ENCODE data around the gene COQ8B.

COQ8B gene

DNA sequence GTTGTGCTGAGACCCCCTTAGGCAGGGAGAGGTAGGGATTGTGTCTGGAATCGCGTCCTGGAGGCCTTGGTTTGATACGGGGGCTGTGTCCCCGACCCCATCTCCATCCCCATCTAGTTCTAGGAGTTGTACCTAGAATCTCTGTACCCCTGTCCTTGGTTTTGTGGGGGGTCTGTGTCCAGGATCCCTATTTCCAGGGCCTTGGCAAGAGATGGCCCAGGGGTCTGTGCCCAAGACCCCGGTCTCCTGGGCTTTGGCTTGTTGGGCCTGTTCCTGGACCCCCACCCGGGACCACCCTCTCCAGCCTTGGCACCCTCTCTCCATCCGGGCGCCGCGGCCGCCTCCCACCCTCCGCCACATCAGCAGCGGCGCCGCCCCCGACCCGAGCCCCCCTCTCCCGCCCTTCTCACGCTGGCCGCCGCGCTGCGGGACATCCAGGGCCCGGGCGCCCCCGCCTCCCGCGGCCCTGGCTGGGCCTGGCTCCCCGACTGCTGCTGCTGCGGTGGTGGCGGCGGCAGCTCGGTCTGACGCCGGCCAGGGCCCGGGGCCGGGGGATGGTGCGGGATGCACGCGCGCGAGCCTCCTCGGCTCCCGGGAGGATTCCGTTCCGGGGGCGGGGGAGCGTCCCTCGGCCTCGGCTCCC is 26.5 kb downstream of the COQ8B start, which contains the start of gene NUMBL:
NUMBL (minus strand) TSS at position 602 of the 643 bp plus-strand sequence; CDS start at position 434, 168 bp downstream.
- TF ChIP-seq CTCF (conservative IDR thresholded peaks at IDR 0.05; ENCODE audit: low read depth): no peak
- H3K27ac ChIP-seq: peak within 1 kb of the TSS; percentile 94
- ChIA-PET CTCF (no interaction called here), POLR2A (ENCODE audit: low non-redundant PET) (no interaction called here)
- no peak for DNase-seq (ENCODE audit: low spot score)

DNA sequence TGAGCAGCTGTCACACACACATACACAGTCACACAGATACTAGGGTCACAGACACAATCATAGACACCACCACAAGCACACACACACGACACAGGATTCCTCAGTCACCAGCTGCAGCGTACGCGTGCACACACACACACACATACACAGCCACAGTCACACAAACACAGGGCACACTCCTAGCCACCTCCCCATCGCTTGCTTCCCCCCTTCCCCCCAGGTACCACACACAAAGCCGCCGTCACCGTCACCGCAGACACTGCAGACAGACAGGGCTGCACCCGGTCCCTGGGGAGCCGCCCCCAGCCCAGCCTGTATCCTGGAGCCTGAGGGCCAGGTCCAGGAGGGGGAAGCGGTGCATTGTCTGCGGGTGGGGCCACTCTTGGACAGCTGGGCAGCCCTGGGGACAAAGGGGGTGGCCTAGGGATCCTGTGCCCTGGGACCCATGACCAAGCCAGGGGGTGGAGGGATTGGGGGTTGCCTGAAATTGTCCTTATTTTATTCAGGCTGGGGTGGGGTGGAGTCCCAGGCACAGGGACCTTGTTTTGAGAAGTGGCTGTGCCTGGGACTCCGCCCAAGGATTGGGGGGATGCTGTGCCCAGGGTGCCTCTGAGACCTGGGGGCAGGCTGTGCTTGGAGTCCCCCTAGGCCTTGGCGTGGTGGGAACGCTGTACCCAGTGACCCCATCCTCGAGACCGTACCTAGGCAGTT is 27.2 kb downstream of the COQ8B start:
- DNase-seq (ENCODE audit: low spot score): no peak
- H3K27ac ChIP-seq: peak overlapping the region; percentile 94
- POLR2A ChIA-PET (ENCODE audit: low non-redundant PET): no interaction called here
- CTCF ChIA-PET: no interaction called here
- no peak for TF ChIP-seq CTCF (conservative IDR thresholded peaks at IDR 0.05; ENCODE audit: low read depth)

- TF ChIP-seq CTCF (conservative IDR thresholded peaks at IDR 0.05; ENCODE audit: low read depth): no peak
- ChIA-PET CTCF (no interaction called here), POLR2A (ENCODE audit: low non-redundant PET) (no interaction called here)
- peak overlapping the region; percentile 94 for H3K27ac ChIP-seq
- DNase-seq (ENCODE audit: low spot score): no peak
Observed at GRCh38 chr19:40688987-40689338, 27.7 kb downstream of the COQ8B start.

GRCh38 chr19:40688309-40688708 is 28.4 kb downstream of the COQ8B start:
- DNase-seq (ENCODE audit: low spot score): no peak
- no peak for TF ChIP-seq CTCF (conservative IDR thresholded peaks at IDR 0.05; ENCODE audit: low read depth)
- CTCF ChIA-PET: no interaction called here
- POLR2A ChIA-PET (ENCODE audit: low non-redundant PET): interaction anchor here (0.6 kb wide), 1 partner anchor 37 kb away, joined by 4 read pairs; no protein-coding TSS in a partner anchor
- peak overlapping the region; percentile 66; the same call in 1 of the 2 replicates for H3K27ac ChIP-seq

DNA sequence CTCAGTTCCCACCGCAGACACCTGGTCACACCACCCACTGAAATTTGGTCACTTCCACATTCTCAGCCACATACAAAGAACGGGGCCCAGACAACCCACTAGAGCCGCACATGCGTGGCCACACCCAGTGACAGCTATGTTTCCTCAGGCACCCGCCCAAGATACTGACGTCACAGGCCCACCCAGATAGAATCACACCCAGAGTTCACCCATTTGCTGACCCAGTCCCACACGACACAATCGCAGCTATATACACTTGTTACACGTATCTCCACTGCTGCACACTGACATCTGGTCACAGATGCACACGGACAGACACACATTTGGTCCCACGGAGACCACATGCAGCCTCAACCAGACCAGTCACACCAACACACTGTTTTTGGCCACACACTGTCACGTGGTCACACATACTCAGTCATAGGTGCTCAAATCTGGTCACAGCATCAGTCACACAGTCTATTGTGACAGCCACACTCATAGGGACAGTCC is 29.1 kb downstream of the COQ8B start:
- CTCF ChIA-PET: no interaction called here
- DNase-seq (ENCODE audit: low spot score): no peak
- TF ChIP-seq CTCF (conservative IDR thresholded peaks at IDR 0.05; ENCODE audit: low read depth): no peak
- POLR2A ChIA-PET (ENCODE audit: low non-redundant PET): interaction anchor here (0.6 kb wide), 1 partner anchor 36 kb away, joined by 4 read pairs; no protein-coding TSS in a partner anchor
- H3K27ac ChIP-seq: peak overlapping the region; percentile 66

DNA sequence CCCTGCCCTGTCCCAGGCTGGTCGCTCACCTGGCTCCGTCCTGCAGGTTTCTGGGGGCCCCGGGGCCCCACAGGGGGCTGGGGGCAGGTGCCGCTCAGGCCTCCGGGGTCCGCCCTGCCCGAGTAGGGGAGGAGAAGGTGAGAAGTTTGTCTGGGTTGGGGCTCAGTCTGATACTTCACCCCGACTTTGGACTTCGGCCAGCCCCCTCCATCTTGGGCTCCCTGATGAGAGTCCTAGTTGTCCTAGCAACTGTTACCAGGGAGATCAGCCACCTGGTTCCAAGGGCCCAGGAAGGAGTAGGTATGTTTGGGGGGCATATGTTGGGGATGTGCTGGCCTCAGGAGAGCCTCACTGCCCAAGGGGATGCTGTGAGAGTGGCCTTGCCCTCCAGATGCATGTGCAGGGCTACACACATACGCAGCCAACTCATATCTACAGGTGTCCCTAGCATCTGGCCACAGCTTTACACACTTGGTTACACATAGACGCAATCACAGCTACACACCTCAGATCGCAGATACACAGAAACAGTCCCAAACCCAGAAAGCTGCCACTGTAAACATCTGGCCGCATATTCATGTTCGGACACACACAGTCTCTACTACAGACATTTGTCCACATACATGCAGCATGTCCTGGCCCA is 29.7 kb downstream of the COQ8B start:
- ChIA-PET POLR2A (ENCODE audit: low non-redundant PET) (interaction anchor here (0.6 kb wide), 1 partner anchor 64 kb away, joined by 3 read pairs; no protein-coding TSS in a partner anchor), CTCF (no interaction called here)
- H3K27ac ChIP-seq: peak overlapping the region; percentile 66

More for the DNA sequence above, 29.7 kb downstream of the COQ8B start:
- no peak for DNase-seq (ENCODE audit: low spot score)
- TF ChIP-seq CTCF (conservative IDR thresholded peaks at IDR 0.05; ENCODE audit: low read depth): no peak

Measured in RWPE1 (cell line).